Activated CD4-positive, CD25-positive, alpha-beta regulatory T cell treated with anti-CD3 and anti-CD28 coated beads, Interleukin-2, amount 50 U/mL, for 16 hours (primary cell): ENCODE measurements around the gene PLCL1.

ENCODE experiments used
- DNase-seq: peaks from one replicate; pipeline ENCODE4 v3.0.0-alpha.2; 2020; ENCODE audit warnings: low read depth, low spot score

The PLCL1 gene

DNA sequence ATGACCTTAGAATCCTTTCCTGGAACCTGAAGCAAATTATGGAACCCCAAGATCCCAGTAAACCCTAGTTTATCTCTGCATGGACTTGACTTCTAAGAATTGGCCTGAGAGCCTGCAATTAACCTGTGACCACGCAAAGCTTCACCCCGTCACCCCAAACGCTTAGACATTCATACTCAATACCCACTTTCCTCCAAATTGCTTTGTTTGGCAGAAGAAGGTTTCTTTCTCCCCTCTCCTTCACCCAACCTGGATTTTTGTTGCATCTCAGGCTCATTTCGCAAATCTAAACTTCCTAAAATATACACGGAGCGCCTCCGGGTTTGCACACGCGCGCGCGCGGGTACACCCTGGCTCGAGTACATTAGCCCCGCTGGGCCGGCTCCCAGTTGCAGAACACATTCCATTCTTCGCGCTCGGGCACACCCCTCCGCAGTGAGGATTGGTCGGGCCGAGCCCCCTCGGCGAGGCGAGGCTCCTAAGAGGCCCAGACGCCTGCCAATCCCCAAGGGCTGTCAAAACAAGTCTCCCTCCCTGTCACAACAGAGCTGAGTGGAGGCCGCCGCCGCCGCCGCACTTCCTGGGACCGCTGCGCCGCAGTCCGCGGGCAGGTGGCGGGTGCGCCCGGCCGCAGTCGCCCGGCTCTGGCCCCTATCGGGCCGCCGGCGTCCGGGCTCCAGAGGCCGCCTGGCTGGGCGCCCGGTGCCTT is at the start of gene PLCL1:
PLCL1 (plus strand) TSS at position 545 of the 709 bp plus-strand sequence.
- peak; percentile 81 for DNase-seq

DNA sequence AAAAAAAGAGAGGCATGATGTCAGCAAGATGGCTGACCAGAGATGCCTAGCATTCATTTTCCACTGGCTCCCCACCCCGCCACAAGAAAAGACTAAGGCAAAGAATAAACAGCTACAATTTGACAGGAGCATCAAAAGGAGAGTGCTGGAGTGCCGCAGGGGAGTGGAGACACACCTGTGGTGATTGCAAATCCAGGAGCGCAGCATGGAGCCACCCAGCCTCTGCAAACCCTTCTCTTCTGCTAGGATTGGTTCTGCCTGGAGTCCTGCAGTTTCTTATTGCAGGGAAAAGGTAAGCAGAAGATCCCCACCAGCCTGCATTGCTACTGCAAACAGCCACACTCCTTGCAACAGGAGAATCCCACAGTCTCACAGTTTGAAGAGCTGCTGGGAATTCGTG is 45.4 kb upstream of the PLCL1 start:
- no peak for DNase-seq

DNA sequence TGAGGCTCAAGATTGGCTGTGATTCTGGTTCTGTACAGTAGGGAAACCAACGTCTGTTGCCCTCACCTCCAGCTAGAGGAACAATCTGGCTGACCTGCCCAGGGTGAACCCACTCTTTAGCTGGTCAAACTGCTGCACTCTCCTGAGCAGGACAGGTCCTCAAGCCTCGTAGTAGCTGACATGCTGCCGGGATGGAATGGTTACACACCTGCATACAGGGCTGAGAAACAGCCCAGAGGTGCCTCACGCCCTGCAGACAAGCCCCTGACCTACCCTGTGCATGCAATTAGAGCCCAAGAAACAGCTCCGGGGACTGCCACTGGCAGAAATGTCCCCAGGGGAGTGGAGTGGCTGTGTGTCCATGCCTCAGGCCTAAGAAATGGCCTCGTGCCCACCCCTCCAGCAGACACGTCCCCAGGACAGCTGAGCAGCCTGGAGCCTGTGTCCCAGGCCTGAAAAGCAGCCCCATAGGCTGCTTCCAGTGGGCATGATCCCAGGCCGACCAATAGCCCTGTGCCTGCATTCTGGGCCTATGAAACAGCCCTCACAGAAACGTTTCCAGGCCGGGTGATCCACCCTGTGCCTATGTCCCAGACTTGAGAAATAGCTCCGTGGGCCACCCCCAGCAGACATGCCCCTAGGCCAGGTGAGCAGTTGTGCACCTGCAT is 44.6 kb upstream of the PLCL1 start:
- DNase-seq, result no peak

DNA sequence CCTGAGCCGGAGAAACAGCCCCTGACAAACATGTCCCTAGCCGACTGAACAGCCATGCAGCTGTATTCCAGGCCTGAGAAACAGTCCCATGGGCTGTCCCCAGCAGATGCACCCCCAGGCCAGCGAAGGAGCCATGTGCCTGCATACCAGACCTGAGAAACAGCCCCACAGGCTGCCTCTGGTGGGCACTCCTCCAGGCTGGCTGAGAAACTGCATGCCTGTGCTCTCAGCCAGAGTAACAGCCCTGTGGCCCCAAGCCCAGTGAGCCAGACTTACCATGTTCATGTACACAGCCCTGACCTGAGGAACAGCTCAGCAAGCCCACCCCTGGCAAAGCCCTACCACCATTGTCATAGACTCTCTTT is 44.1 kb upstream of the PLCL1 start:
- no peak for DNase-seq

DNA sequence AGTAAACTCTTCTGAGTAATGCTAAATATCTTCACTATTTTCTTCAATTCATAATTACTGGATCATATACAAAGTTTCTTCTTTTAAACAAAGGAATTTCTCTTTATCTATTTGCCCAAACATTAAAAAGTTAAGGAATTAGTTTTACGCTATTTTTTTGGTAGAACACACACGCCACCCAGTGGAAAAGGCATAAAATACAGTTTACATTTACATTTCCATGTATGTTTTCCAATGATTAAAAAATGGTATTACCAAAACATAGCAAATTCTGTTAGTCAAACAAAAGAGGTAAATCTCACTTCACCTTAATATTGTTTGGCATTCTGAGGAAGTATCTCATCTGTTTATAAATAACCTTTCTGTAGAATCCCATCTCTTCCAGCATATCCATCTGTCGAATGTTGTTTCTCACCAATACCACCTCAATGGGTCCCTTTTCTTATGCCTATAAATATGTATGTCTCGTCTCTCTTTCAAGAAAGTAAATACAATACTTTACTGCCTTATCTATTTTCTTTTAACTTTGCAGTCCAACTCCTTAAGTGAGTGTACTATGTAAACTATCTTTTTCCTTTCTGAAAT is 26.5 kb upstream of the PLCL1 start:
- DNase-seq, result no peak

DNA sequence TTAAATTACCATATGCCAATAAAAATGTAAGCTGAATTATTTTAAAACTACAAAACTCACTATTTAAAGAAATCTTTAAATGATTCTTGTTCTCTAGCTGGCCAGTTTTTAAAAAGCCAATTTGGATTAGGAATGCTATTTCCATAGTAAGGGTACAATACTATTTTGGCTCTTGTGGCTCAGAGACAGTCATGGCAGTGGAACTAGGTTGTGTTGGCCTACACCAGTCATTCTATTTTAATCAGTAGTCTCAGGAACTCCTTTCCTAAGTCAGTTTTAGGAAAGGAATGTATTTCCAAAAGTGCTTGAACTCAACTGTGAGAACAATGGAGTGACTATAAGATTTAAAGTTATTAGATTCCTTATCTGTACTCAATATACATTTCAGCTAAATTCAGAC is 25.1 kb upstream of the PLCL1 start:
- no peak for DNase-seq

DNA sequence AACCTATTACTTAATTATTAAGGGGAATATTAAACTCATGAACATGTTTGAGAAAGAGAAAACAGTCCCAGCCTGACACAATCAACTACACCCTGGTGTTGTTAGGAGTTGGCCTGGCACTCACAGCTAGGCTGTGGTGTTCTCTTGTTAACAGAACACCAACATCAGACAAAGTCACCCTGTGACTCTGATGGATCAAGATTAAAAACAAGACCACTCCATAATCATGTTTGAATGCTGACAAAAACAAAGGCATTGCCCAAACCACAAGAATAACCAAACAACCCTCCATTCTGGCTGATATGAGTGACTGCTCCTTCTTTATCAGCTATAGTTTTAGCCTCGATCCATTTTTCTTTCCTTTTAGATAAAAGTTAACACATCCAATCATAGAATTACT is 22.3 kb upstream of the PLCL1 start:
- DNase-seq, result no peak

DNA sequence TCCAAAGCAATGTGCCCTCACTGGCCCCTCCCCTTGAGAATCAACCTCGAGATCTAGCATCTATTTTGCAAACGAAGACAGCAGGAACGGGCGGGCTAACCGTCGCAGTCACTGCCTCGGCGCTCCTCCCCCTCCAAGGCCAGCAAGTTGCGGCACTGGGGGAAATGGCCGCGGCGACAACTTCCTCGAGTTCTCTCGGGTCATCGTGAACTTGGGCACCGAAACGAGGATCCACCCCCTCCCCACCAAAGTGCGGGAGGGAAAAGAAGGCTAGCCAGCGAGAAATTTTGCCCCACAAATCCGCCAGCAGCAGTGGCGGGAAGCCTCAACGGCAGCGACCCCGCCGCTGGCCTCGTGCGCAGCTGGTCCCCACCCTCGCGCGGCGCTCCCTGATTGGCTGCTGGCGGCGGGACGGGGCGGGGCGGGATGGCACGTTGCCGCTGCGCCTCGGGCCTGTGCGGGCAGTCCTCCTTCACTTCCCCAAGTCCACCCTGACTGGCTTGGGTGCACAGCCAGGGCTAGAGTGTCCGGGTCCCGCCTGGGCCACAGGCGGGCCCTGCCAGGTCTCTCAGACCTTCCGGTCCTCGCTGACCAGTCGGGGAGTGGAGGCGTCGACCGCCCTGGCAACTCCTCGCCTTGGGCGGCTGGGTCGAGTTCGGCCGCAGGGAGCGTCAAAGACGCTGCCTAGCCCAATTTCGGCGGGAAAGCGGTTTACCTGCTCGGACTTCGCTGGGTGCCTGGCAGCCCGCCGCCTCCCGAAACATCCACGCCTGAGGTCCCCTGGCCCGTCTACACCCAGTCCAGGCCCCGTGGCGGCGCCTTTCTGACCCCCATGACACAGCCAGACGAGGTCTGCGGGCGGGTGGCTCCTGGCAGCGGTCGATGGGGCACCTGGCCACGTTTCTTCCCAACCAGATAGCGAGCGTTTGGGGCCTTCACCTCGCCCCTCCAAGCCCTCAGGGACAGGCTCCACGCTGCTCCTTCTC is 19.1 kb upstream of the PLCL1 start, which contains the start of gene BOLL:
BOLL (minus strand) TSS at position 364 of the 986 bp plus-strand sequence. CDS start 3,469 bp downstream, outside the sequence.
- no peak for DNase-seq

DNA sequence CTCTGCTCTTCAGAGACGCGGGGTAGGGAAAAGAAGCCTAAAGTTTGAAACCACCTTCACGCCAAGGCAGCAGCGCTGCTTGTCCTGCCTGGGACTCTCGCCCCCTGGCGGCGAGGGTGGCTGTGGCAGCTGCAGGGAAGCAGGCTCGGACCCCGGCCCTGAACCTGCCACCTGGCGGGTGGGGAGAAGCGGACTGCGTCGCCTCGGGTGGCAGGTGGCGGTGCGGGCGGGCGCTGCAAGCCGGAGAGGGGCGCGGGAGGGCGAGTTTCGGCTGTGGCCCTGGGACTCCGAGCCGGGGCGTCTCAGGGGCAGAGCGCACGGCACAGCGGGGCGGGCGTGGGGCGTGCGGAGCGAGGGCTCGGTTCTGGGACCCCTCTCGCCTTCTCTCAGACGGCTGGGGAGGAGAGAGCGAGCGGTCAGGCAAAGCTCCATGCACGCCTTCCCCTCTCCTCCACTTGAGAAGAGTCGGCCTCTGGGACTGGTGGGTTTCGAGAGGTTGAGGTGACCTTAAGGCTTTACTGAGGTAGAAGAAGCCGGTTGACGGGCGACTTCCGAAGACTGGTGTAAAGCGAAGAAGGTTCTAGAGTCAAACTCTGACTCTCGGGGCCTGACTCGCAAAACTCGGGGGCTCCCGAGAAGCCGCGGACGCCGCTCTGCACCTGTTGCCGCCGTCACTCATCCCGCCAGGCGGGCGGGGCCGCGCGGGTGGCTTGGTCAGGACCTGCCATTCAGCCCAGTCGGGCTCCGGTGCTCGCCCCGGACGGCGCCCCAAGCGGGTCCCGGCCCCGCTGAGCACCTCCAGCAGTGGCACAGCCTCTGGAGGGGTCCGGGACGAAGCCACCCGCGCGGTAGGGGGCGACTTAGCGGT is 18.1 kb upstream of the PLCL1 start:
- no peak for DNase-seq

DNA sequence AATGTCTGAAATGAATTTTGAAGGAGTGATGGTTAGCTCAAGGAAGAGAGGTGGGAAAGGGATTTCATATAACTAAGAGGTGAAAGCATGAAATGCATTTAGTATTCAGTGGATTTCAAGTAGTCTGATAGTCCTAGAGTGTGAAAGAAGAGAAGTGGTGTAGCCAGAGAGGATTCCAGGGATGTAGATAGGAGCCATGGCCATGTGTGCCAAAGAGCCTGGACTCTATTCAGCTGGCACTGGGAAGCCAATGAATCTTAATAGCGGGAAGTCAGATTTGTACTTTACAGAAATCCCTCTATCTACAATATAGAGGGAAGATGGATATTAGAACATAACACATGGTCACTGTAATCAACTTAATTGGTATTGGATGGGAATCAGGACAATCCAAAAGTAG is 10.9 kb upstream of the PLCL1 start:
- DNase-seq, result no peak

DNA sequence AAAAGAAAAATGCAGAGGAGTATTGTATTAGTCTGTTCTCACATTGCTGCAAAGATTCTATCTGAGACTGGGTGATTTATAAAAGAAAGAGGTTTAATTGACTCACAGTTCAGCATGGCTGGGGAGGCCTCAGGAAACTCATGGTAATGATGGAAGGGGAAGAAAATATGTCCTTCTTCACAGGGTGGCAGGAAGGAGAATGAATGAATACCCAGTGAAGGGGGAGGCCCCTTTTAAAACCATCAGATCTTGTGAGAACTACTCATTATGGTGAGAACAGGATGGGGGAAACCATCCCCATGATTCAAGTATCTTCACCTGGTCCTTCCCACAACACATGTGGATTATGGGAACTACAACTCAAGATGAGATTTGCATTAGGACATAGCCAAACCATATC is 9.1 kb upstream of the PLCL1 start:
- no peak for DNase-seq

DNA sequence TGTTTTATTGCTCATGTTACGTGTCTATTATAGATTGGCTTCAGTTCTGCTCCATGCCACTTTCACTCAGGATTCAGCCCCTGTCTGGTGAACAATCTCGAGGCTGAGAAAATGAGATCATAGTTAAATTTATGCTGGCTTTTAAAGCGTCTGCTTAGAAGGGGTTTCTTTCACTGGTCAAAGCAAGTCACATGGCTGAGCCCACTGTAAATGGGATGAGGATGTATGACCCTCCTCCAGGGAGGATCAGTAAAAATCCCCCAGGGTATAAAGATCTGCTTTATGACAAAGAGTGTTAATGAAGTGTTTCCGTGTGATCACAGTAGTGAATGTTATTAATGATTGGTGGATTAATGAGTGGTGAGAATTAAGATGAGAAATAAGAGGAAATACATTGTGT is 6.2 kb upstream of the PLCL1 start:
- DNase-seq, result no peak

DNA sequence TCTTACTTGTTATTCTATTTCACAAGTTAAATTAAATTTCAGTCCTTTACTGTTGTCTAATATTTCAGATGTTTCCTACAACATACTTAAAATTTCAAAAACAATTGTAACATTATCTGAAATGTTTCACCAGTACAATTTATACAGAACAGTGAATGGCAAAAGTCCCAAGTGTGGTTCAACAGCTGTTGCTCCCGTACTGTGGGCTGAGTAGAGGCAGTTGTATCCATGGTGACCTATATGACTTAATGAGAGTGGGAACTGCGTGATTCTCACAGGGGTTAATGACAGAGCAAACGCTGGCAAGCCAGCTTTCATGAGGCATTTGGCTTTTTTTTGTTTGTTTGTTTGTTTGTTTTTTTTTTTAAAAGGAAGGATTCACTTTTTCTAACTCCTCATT is 5.3 kb upstream of the PLCL1 start:
- no peak for DNase-seq

DNA sequence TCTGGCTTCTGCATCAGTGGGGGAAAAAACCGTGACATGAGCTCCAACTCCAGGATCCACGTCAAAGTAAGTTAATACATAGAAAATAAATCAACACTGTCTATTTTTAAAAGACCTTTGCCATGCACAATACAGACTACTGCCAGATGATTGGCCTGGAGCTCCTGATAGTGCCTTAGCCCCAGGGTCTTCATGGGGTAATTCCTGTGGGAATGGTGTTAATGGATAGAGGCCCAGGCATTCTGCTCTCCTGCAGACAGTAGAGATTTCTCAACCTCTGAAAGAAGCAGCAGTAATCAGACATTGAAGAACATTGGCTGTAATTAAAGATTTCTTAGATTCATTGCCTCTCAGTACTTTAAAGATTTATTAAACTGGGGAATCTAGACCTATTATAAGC is 4.3 kb upstream of the PLCL1 start:
- DNase-seq, result no peak

DNA sequence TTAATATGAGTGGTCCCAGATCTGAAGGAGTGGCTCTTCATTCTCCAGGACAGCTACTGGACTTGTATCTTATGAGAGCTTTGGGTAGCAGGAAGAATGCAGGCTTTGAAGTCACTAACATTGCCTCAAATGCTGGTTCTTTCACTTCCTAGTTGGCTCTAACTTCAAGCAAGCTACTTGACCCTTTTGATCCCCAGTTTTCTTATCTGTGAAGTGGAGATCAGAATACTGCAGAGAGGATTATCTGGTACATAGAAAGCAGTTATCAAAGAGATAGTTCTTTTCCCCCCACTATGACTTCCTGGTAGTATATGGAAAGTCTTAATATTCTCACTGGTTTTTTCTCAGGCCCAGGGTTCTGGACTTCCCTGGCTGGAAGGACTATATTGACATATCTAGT is 3.4 kb upstream of the PLCL1 start:
- no peak for DNase-seq

DNA sequence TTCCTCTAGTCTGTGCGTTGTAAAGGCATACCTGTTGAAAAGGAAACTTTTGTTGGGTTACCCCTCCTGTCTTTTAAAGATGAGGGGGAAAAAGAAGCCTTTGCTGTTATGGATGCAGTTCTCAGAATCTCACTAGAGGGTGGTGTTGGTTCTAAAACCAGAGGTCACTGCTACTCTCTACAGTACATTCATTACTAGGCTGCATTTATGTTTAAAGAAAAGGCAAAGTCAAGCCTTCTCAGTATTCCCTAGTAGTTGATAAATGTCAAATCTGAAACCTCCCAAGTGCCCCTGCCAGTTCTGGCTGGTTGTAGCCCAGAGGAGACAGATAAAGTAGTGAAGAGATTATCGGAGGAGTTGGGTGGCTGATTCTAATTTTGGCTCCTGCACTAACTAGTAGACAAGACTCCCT is 1.4 kb upstream of the PLCL1 start:
- no peak for DNase-seq

DNA sequence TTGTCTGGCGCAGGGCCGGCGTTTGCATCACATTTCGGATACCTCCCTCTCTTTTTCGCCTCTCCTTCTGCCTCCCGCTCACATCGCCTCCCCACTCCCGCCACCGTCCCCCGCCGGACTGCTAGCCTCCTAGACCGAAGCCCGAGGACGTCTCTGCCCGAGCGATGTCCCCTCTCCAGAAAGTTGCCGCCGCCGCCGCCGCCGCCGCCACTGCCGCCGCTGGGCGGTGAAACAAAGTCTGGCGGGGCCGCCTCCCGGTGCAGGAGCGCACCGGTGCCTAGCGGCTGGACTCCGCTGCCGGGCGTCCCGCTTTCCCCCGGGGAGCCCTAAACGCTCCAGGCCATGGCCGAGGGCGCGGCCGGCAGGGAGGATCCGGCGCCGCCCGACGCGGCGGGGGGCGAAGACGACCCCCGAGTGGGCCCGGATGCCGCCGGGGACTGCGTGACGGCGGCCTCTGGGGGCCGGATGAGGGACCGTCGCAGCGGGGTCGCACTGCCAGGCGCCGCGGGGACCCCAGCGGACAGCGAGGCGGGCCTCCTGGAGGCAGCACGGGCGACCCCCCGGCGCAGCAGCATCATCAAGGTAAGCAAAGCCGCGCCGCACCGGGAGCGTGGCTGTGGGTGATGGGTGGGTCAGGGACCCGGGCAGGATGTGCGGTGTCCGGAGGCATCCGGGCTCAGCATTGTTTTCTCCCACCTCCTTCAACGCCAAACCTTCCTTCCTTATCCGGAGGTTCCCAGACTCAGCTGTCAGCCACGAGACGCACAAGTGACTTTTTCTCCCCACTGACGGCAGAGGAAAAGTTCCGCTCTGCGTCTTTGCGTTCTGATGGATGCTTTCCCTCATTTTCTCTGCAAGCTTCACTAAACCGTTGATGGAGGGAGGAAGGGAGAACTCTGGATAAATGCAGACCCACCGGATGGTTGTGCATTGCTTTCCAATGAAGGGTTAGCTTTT is 643 bp downstream of the PLCL1 start:
- no peak for DNase-seq

DNA sequence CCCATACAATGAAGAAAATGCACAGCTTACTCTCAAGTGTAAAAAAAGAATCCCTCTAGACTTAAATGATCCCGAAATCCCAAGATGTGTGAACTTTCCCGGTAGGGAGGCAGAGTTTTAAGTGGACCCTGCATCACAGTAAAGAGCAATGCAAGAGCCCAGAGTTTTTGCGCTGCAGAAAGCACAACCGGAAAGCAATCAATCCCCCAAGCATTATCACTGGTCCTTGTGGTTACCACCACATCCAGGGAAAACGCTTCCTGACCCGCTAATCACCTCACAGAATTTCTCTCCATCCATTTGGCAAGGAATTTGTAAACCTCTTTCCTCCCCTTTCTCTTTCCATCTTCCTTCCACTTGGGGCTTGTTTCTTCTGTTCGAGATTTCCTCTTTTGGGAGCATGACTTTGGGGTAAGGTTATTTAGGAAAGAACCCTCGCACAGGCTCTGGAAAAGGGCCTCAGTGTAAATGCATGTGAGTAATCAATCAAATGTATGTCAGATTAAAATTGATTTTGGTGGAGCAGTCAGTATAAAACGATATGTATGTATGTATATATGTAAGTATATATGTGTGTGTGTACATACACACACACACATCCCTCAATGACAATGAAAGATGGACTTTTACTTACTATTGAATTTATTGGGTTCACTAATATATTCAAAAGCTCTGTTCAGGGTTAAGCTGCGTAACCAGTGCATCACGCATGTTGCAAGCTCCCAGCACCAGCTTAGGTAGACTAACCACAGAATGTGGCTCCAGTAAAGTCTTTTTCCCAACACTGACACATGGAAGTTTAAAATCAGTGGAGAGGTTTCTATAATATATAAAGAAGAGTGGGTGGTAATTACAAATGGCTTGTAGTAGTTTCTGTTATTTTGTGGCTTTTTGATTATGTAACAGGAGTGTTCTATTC is 1.6 kb downstream of the PLCL1 start:
- DNase-seq, result no peak

DNA sequence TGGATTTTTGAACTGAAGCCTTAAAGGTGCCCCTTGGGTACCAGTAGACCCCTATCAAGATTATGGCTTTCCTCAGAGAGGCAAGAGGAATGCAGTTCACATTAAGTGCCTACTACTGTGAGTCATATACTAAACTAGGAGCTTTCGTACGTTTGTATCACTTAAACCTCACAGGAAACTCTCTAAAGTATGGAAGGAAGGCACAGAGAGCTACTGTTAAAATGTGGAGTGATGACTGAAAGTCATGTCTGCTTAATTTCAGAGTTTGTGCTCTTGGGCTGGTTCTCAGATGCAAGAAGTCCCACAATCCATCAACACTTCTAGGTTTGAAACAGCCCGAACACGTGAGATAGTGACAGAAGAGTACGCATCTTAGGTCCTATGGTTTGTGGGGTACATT is 4.7 kb downstream of the PLCL1 start:
- DNase-seq, result no peak
